Upper lobe of left lung (tissue), 4 donors: ENCODE data around the gene MAST4.

Experiments used
- CTCF ChIP-seq, 6 experiments: fragments of 450-650 bp in 4 of 6; fragments of 200-600 bp in 2 of 6; sonication (generic) in 2 of 6; IDR thresholded peaks; one replicate each; pipeline ENCODE4 v1.5.1; 2016 to 2019; ENCODE audit warnings: antibody characterized with exemption in 6 of 6
- POLR2A ChIP-seq, 4 donors: fragments of 450-650 bp; IDR thresholded peaks; one replicate each; pipeline ENCODE4 v1.5.1; 2016 to 2017; ENCODE audit warnings: antibody characterized with exemption in 4 of 4, mild to moderate bottlenecking in 2 of 4

GRCh38 chr5:66608501-66608900, 12.3 kb downstream of the MAST4 start:
- TF ChIP-seq CTCF (IDR thresholded peaks at IDR 0.05) (no peak), POLR2A (IDR thresholded peaks at IDR 0.05) (no peak)
